Measurements from ENCODE around the gene UGT1A8.

The UGT1A8 gene

GRCh38 chr2:233811087-233811486, 193.7 kb downstream of the UGT1A8 start:
- CTCF ChIA-PET, result no interaction called here
- no peak for DNase-seq (ENCODE audit: extremely low spot score)
- POLR2A ChIA-PET, result no interaction called here
- no peak for TF ChIP-seq CTCF (IDR thresholded peaks at IDR 0.05; ENCODE audit: control extremely low read depth, extremely low read depth, low read depth, missing control alignments)

- ChIA-PET POLR2A (no interaction called here), CTCF (no interaction called here)
- no peak for TF ChIP-seq CTCF (IDR thresholded peaks at IDR 0.05; ENCODE audit: control extremely low read depth, extremely low read depth, low read depth, missing control alignments)
- no peak for DNase-seq (ENCODE audit: extremely low spot score)
Observed at GRCh38 chr2:233811732-233812131, 194.3 kb downstream of the UGT1A8 start.

GRCh38 chr2:233813236-233814055, 196.0 kb downstream of the UGT1A8 start:
- no peak for DNase-seq (ENCODE audit: extremely low spot score)
- ChIA-PET POLR2A (no interaction called here), CTCF (interaction anchor here (1.3 to 1.5 kb wide), 2 partner anchors 19 to 45 kb away, joined by 3 read pairs; no protein-coding TSS in a partner anchor)
- no peak for TF ChIP-seq CTCF (IDR thresholded peaks at IDR 0.05; ENCODE audit: control extremely low read depth, extremely low read depth, low read depth, missing control alignments)

GRCh38 chr2:233814056-233814835, 196.8 kb downstream of the UGT1A8 start:
- ChIA-PET CTCF (interaction anchor here (0.9 to 1.3 kb wide), 3 partner anchors 10 to 18 kb away, joined by 3 to 4 read pairs (median 3); no protein-coding TSS in a partner anchor), POLR2A (no interaction called here)
- TF ChIP-seq CTCF (IDR thresholded peaks at IDR 0.05; ENCODE audit: control extremely low read depth, extremely low read depth, low read depth, missing control alignments), result no peak
- DNase-seq (ENCODE audit: extremely low spot score), result no peak

GRCh38 chr2:233815861-233816260, 198.4 kb downstream of the UGT1A8 start:
- no peak for TF ChIP-seq CTCF (IDR thresholded peaks at IDR 0.05; ENCODE audit: control extremely low read depth, extremely low read depth, low read depth, missing control alignments)
- POLR2A ChIA-PET, result no interaction called here
- CTCF ChIA-PET, result no interaction called here
- DNase-seq (ENCODE audit: extremely low spot score), result no peak

- POLR2A ChIA-PET, result no interaction called here
- no peak for TF ChIP-seq CTCF (IDR thresholded peaks at IDR 0.05; ENCODE audit: control extremely low read depth, extremely low read depth, low read depth, missing control alignments)
- CTCF ChIA-PET, result no interaction called here
- no peak for DNase-seq (ENCODE audit: extremely low spot score)
Observed at GRCh38 chr2:233816334-233816733, 198.9 kb downstream of the UGT1A8 start.

Measured in GM10248 (cell line).